Bronchial epithelial cell (primary cell): Measurements from ENCODE around the gene CD81. TPM values are rescaled to one million over a fixed set of nuclear protein-coding genes. Genes with fewer than 3 reads are reported as not detected.

Experiments
- DNase-seq: peaks from one replicate; pipeline ENCODE4 v3.0.0-alpha.2; 2010; ENCODE audit warnings: low read depth
- FAIRE-seq: peaks from 2 replicates; lab custom pipeline; 2011; peaks lifted over from hg19 to GRCh38; lab: Jason Lieb, UNC
- H3K27me3 ChIP-seq: 2 replicates; pipeline ENCODE4 v1.5.1; 2011; ENCODE audit warnings: low read length; ENCODE audit not compliant: control insufficient read depth, insufficient read depth
- H3K36me3 ChIP-seq: 2 replicates; pipeline ENCODE4 v1.5.1; 2011; ENCODE audit warnings: low read length; ENCODE audit not compliant: control insufficient read depth, insufficient read depth
- H3K4me3 ChIP-seq: 2 replicates; pipeline ENCODE4 v1.5.1; 2011; ENCODE audit warnings: mild to moderate bottlenecking, low read depth, low read length, control low read depth
- total RNA-seq: library from RNA; depleted of rRNA; stranded (reverse); fragments of >200 nt; gene quantifications from 2 replicates; pipeline ENCODE4 v1.2.1, GENCODE V29; 2014
- TF ChIP-seq, protein P1 (sequence below): IDR thresholded peaks from 2 replicates; pipeline ENCODE4 v1.5.1; 2011; ENCODE audit warnings: mild to moderate bottlenecking, moderate library complexity, low read length, control low read depth, inconsistent platforms; ENCODE audit not compliant: insufficient read depth, severe bottlenecking

Gene CD81
- total RNA-seq, 1 donor from 2014 or later, result 133 TPM

DNA sequence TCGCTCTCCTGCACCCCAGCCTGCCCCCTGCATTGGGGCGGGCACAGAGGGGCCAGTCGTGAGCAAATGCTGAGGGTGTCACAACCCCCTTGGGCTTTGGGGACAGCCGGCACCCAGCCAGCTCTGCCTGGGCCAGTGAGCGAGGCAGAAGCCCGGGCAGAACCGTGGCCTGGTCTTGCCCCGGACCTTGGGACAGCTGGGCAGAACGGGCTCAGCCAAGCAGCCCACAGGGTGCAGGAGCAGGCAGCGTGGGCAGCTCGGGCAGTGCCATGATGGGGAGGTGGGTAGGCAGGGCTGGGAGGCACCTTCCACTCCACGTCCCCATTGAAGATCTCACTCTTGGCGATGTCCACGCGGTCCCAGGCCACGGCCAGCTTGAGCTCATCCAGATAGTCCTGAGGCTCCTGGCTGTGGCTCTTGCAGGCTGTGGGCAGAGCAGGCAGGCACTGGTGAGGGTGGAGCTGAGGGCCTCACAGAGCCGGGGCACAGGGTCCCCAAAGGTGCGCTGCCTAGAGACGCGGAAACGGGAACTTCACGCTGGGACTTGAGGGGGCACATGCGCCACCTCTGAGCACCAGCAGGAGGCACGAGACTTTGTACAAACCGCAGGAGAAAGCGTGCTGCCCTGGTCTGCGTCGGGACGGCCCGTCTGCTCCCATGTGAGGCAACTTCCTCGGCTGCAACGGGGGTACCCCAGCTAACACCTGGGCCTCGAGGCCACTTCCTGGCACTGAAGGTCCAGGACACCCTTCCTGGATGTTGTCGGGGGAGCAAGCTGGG, 38.7 kb downstream of the CD81 start:
- H3K4me3 ChIP-seq, result no peak overlapping the region
- H3K27me3 ChIP-seq, result no peaks in the 10 kb centered on the region
- no peak for FAIRE-seq
- H3K36me3 ChIP-seq, result no peaks in the 10 kb centered on the region
- no peak for DNase-seq
- TF ChIP-seq, protein P1, sequence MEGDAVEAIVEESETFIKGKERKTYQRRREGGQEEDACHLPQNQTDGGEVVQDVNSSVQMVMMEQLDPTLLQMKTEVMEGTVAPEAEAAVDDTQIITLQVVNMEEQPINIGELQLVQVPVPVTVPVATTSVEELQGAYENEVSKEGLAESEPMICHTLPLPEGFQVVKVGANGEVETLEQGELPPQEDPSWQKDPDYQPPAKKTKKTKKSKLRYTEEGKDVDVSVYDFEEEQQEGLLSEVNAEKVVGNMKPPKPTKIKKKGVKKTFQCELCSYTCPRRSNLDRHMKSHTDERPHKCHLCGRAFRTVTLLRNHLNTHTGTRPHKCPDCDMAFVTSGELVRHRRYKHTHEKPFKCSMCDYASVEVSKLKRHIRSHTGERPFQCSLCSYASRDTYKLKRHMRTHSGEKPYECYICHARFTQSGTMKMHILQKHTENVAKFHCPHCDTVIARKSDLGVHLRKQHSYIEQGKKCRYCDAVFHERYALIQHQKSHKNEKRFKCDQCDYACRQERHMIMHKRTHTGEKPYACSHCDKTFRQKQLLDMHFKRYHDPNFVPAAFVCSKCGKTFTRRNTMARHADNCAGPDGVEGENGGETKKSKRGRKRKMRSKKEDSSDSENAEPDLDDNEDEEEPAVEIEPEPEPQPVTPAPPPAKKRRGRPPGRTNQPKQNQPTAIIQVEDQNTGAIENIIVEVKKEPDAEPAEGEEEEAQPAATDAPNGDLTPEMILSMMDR, result no peak

DNA sequence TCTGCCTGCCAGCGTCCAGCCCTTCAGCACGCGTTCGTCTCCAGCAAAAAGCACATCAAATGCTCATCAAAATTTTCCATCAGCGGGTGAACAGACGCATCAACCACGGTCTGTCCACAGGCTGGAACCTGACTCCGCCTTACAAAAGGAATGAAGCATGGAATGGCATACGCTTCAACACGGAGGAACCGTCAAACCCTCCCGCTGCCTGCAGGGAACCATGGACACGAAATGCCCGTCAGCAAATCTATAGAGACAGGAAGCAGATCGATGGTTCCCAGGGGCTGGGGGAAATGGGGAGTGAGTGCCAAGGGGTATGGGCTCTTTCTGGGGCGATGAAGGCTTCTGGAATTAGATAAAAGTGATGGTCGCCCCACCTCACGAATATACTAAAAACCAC, 39.7 kb downstream of the CD81 start:
- DNase-seq, result no peak
- TF ChIP-seq, protein P1, result no peak
- no peaks in the 10 kb centered on the region for H3K27me3 ChIP-seq
- FAIRE-seq, result no peak
- no peaks in the 10 kb centered on the region for H3K36me3 ChIP-seq
- H3K4me3 ChIP-seq, result no peak overlapping the region

DNA sequence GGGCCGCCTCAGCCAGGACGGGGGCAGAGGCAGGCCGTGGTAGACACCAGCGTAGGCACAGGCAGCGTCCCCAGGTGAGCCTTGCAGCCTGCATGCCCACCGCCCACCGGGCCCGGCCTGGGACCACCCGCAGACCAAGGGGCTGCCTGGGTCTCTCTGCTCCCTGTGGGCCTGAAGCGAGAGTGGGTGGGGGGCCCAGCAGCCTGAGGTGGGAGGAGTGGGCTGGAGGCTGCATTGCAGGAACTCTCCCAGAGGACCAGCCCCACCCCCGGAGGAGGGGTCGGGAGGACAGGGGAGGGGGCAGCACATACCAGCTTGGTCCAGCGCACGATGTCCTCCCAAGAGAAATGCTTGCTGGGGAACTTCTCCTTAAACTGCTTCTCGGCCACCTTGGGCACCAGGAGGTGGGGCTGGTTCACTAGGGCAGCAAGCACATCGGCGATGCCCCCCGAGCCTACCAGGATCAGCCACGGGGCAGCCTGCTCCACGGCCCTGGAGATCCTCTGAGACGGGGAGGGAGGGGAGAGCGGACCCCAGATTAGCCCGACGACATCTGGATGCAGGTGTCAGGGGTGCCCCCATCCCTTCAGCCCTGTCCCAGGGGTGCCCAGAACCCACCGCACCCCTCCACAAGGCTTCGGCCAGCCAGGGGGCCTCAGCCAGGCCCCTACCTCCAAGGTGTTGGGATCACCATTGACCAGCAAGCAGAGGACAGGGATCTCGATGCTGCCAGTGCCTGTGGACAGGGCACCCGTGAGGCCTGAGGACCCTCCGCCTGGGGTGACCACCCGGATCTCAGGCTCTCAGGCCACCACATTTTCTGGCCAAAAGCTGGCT, 41.0 kb downstream of the CD81 start:
- TF ChIP-seq, protein P1, result no peak
- DNase-seq (no peak), FAIRE-seq (no peak)
- Histone ChIP-seq H3K36me3 (no peaks in the 10 kb centered on the region), H3K27me3 (no peaks in the 10 kb centered on the region), H3K4me3 (no peak overlapping the region)

DNA sequence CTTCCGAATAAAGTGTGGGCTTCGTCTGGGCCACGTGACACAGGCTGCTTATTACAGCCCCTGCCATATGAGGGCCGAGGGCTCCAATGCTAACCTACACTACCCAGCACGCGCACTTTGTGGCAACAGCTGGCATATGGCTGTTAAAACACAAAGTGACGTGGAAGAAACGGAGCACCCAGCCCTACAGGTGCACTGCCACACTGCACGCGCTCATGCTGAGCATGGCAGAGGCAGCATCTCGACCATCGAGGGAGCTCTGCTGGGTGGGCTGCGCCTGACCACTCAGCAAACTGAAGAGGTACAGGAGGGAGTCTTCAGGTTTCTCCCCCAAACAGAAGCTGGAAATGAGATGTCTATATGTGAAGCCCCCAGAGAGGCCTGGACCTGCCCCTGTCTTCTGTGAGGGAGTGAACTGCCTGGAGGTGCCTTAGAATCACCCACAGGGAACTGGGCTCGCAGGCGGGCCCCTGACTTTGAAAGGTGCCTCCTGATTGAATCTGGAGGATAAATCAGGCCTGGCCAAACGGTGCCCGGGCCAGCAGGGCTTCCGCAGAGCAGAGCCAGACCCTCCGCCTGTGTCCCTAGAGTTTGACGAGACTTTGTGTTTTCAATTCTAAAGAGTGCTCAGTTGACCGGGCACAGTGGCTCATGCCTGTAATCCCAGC, 41.7 kb downstream of the CD81 start:
- no peak overlapping the region for H3K4me3 ChIP-seq
- no peaks in the 10 kb centered on the region for H3K27me3 ChIP-seq
- DNase-seq, result no peak
- no peak for FAIRE-seq
- H3K36me3 ChIP-seq, result no peaks in the 10 kb centered on the region
- TF ChIP-seq, protein P1, result no peak

DNA sequence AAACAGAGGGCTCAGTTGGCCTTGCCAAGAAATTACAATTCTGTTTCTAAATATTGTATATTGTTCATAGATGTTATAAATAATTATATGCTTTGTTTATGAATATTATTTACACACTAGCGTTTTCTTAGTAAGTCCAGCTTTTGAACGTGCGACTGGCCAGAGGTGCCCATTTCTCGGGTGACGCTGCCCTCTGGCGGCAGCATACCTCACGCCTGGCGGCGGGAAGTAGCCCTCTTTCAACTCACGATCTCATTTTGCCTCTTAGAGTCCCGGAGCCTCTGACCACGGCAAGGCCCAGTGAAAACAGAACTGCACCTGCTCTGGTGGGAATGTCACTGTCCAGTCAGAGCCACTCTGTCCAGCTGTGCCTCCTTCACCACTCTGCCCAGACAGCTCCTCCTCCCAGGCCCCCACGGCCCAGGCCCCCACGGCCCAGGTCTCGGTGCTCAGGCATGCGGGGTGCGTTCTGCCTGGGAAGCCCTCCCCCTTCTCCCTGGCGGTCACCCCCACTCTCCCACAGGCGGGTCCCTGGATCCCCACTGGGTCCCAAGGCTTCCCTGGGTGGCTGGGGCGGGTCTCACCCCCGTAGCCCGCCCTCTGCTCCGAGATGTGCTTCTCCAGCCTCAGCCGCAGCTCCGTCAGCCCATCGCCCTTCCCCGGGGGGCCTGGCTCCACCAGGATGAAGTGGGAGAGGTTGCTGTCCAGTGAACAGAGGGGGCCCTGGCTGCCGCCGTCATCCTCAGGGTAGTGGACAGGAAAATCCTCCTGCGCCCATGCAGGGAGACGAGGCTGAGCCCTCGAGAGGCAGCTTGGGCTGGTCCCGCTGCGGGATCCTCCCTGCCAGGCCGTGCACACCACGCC, 42.8 kb downstream of the CD81 start:
- H3K36me3 ChIP-seq, result no peaks in the 10 kb centered on the region
- DNase-seq (peak; percentile 54), FAIRE-seq (no peak)
- H3K4me3 ChIP-seq, result no peak overlapping the region
- TF ChIP-seq, protein P1, result peak; percentile 83
- no peaks in the 10 kb centered on the region for H3K27me3 ChIP-seq
